ENCODE results near the gene IRF7.

IRF7 gene

GRCh38 chr11:603154-603553 lies 12.6 kb downstream of the IRF7 start:
- H3K36me3 ChIP-seq (replicated peaks; ENCODE audit: low read depth, low read length): peaks cover 45% of the 10 kb centered on the region
- H3K4me2 ChIP-seq (ENCODE audit: low read length): no peak overlapping the region
- H3K27ac ChIP-seq (ENCODE audit: low read length): no peak overlapping the region
- no peak overlapping the region for H2AFZ ChIP-seq (ENCODE audit: low read depth, low read length)
- no peak for TF ChIP-seq EZH2phosphoT487 (IDR thresholded peaks at IDR 0.05; ENCODE audit: low read depth)
- TF ChIP-seq CTCF (IDR thresholded peaks at IDR 0.05; ENCODE audit: low read depth, low read length): no peak
- H3K9ac ChIP-seq (ENCODE audit: low read length): no peak overlapping the region
- no peaks in the 10 kb centered on the region for H3K27me3 ChIP-seq (ENCODE audit: low read depth, low read length)
- no peaks in the 10 kb centered on the region for H3K79me2 ChIP-seq (ENCODE audit: low read length)
- H3K4me1 ChIP-seq (ENCODE audit: low read length): no peaks in the 10 kb centered on the region
- H3K4me3 ChIP-seq (ENCODE audit: low read length): no peak overlapping the region
- no peaks in the 10 kb centered on the region for H3K9me3 ChIP-seq (ENCODE audit: insufficient read depth, low read length)
- H4K20me1 ChIP-seq (ENCODE audit: insufficient read depth, low read length): no peaks in the 10 kb centered on the region

GRCh38 chr11:601573-602245 lies 14.0 kb downstream of the IRF7 start:
- no peaks in the 10 kb centered on the region for H3K4me1 ChIP-seq (ENCODE audit: low read length)
- no peak overlapping the region for H3K9ac ChIP-seq (ENCODE audit: low read length)
- TF ChIP-seq CTCF (IDR thresholded peaks at IDR 0.05; ENCODE audit: low read depth, low read length) (no peak), EZH2phosphoT487 (IDR thresholded peaks at IDR 0.05; ENCODE audit: low read depth) (no peak)
- H3K4me2 ChIP-seq (ENCODE audit: low read length): no peak overlapping the region
- H3K4me3 ChIP-seq (ENCODE audit: low read length): no peak overlapping the region
- H3K27ac ChIP-seq (ENCODE audit: low read length): no peak overlapping the region
- no peaks in the 10 kb centered on the region; the same call in 1 of the 2 replicates for H3K79me2 ChIP-seq (ENCODE audit: low read length)
- H3K27me3 ChIP-seq (ENCODE audit: low read depth, low read length): no peaks in the 10 kb centered on the region
- H2AFZ ChIP-seq (ENCODE audit: low read depth, low read length): no peak overlapping the region
- H4K20me1 ChIP-seq (ENCODE audit: insufficient read depth, low read length): no peaks in the 10 kb centered on the region
- no peaks in the 10 kb centered on the region for H3K9me3 ChIP-seq (ENCODE audit: insufficient read depth, low read length)
- peaks cover 41% of the 10 kb centered on the region for H3K36me3 ChIP-seq (replicated peaks; ENCODE audit: low read depth, low read length)

- Histone ChIP-seq H3K4me2 (ENCODE audit: low read length) (no peak overlapping the region), H3K4me3 (ENCODE audit: low read length) (no peak overlapping the region)
Observed at GRCh38 chr11:598005-598680, 17.6 kb downstream of the IRF7 start.

More at GRCh38 chr11:598005-598680, 17.6 kb downstream of the IRF7 start:
- Histone ChIP-seq H4K20me1 (ENCODE audit: insufficient read depth, low read length) (no peaks in the 10 kb centered on the region), H3K27ac (ENCODE audit: low read length) (no peak overlapping the region), H3K79me2 (ENCODE audit: low read length) (peaks cover 6% of the 10 kb centered on the region; the same call in 1 of the 2 replicates), H3K4me1 (ENCODE audit: low read length) (no peaks in the 10 kb centered on the region), H2AFZ (ENCODE audit: low read depth, low read length) (no peak overlapping the region), H3K36me3 (replicated peaks; ENCODE audit: low read depth, low read length) (peaks cover 47% of the 10 kb centered on the region), H3K9me3 (ENCODE audit: insufficient read depth, low read length) (no peaks in the 10 kb centered on the region), H3K9ac (ENCODE audit: low read length) (no peak overlapping the region), H3K27me3 (ENCODE audit: low read depth, low read length) (no peaks in the 10 kb centered on the region)
- no peak for TF ChIP-seq CTCF (IDR thresholded peaks at IDR 0.05; ENCODE audit: low read depth, low read length)
- TF ChIP-seq EZH2phosphoT487 (IDR thresholded peaks at IDR 0.05; ENCODE audit: low read depth): no peak
